HG03097 (cell line): Measurements from ENCODE around the gene HARBI1.
"Not testable (repeated sequence)": the region's sequence is repeated elsewhere in the genome, so short reads cannot be mapped to it uniquely, and the experiment has no call there.

ENCODE experiments used
- ATAC-seq: cut with Tn5 transposase; IDR thresholded peaks from one replicate; pipeline ENCODE4 v1.9.1; 2021; ENCODE audit not compliant: unreplicated experiment, low FRiP score

The HARBI1 gene

DNA sequence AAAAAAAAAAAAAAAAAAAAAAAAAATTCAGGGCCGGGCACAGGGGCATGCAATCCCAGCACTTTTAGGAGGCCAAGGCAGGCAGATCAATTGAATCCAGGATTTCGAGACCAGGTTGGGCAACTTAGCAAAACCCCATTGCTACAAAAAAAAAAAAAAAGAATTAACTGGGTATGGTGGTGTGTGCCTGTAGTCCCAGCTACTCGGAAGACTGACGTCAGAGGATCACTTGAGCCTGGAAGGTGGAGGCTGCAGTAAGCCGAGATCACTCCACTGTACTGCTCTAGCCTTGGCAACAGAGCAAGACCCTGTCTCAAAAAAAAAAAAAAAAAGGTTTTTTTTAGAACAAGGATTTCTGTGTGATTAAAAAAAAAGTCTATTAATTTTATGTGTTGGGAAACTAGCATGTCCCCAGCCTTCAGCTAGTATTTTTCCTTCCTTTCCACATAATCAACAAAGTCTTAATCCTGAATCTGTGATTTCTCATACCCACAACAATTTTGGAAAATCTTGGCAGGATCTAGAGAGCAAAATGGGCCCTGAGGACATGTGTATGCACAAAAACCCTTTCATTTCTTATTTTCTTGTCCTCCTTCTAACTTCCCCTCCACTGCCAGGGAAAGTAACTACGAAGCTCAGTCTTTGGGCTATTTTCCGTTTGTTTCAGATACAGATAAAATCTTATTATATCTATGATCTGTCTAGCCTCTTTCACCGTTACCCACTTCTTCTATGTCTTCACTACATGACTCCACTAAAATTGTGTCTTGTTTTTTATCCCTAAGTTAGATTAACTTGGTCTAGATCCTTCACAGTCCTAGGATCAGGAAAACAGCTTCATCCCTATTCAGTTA, 17.5 kb downstream of the HARBI1 start:
- ATAC-seq: no peak

DNA sequence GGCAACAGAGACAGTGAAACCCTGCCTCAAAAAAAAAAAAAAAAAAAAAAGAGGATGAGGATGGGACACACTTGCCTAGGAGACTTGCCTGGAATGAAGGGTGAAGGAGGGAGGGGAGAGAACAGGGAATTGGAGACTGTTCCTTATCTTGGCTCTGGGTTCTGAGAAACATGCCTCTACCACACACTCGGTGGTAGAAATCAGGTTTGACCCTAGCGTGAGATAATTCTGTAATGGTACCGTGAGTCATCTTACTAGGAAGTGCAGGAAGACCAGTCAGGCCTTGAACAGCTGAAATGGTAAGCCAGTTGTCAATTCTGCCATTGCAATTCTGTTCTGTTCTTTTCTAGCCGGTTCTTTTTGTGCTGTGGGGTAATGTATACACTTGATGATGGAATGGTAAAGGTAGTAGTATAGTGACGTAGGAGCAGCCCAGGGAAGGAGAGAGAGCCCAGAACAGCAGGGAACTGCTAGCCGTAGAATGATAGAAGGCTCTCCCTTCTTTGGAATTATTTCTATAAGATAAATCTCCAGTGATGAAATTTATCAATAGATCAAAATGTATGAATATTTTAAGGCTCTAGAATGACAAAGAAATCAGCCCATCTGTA, 19.3 kb downstream of the HARBI1 start:
- ATAC-seq: no peak

DNA sequence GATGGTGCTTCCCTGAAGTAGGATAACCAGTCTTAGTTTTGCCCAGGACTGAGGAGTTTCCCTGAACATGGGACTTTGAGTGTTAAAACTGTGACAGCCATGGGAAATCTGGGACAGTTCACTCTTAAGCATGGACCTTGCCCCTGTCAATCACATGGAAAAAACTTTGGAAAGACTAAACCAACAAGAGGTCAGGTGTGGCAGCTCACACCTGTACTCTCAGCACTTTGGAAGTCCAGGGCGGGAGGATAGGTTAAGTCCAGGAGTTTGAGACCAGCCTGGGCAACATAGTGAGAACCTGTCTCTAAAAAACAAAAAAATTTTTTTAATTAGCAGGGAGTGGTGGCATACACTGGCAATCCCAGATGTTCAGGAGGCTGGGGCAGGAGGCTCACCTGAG, 19.9 kb downstream of the HARBI1 start:
- ATAC-seq: no peak

DNA sequence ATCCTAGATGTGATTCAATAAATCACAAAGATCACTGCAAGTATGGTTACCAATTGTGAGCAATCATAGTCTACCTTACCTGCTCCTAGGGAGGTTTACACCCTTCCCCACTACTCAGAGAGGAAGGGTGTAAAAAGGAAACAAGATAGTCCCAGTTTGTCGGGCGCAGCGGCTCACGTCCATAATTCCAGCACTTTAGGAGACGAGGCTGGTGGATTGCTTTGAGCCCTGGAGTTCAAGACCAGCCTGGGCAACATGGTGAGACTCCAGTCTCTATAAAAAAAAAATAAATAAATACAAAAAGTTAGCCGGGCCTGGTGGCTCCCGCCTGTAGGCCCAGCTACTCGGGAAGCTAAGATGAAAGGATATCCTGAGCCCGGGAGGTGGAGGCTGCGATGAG, 22.2 kb downstream of the HARBI1 start:
- no peak for ATAC-seq

GRCh38 chr11:46594374-46594700, 22.7 kb downstream of the HARBI1 start:
- no peak for ATAC-seq

DNA sequence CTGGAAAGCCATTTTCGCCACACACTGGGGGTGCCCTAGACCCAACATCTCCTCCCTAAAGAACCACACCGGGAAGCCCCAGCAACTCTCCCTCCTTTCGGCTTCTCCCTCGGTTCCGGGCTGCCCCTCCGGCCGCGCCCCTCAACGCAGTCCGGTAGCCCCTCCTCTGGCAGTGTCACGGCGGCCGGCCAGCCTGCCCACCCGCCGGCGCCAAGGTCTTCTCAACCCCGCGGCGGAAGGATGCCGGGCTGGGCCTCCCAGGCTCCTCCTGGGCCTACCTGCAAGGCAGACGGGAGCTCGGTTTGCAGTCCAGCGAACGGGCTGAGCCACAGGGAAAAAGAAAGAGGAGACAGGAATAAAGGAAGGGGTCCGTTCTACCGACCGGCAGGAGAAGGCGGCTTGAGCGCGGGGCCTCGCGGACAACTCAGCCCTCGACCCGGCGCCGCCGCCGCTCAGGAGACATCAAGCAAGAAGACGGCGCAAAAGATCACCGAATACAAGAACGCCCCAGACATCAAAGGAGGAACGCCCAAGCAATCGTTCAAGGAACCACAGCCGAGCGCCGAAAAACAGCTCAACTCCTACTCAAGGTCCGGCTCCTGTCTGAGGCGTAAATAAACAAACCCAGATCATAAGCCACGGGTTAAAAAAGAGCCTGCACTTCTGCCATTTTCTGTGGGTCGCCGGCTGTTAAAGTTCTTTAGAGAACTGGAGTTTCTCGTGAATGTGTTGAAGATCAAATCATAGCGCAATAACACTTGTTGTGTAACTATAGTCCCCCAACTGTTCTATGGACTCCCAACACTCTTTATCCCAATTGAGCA, 23.3 kb downstream of the HARBI1 start, which contains the start of gene AMBRA1:
AMBRA1 (minus strand) TSS at position 474 of the 824 bp plus-strand sequence. CDS start 45,643 bp downstream, outside the sequence.
- ATAC-seq: peak; percentile 70

DNA sequence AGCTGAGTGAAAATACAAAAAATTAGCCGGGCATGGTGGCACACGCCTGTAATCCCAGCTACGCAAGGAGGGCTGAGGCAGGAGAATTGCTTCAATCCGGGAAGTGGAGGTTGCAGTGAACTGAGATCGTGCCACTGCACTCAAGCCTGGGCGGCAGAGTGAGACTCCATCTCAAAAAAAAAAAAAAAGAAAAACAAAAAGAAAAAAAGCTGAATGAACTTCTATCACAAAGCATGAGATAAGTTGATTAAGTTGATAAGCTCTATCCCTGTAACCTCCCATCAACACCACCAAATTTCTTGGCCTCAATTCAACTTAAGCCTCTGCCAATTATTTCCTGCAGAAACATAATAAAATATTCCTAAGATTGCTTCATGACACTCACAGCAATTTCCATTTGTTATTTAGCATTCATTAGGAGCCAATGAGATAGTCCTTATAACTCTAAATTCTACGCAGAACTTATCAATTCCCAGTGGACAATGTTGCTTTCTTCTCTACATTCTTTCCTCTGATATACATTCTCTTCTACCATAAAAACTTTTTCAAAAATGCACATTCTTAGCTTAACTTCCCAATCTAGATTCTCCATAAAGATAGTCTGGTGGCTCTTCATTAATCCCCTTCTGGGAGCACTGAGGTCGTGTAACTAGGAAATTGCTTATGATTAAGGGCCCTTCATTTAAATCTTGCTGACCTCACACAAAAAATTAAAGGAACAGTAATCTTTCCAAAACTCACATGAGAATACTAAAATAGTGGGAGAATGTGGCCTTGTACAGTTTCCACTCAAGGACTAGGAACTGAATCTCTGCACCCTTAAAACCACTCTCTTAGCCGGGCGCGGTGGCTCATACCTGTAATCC, 26.1 kb downstream of the HARBI1 start:
- no peak for ATAC-seq

GRCh38 chr11:46588915-46589314, 28.1 kb downstream of the HARBI1 start:
- ATAC-seq: no peak

GRCh38 chr11:46588131-46588530, 28.9 kb downstream of the HARBI1 start:
- no peak for ATAC-seq

DNA sequence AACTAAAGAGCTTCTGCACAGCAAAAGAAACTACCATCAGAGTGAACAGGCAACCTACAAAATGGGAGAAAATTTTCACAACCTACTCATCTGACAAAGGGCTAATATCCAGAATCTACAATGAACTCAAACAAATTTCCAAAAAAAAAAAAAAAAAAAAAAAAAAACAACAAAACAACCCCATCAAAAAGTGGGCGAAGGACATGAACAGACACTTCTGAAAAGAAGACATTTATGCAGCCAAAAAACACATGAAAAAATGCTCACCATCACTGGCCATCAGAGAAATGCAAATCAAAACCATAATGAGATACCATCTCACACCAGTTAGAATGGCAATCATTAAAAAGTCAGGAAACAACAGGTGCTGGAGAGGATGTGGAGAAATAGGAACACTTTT, 33.5 kb downstream of the HARBI1 start:
- not testable (repeated sequence) for ATAC-seq

DNA sequence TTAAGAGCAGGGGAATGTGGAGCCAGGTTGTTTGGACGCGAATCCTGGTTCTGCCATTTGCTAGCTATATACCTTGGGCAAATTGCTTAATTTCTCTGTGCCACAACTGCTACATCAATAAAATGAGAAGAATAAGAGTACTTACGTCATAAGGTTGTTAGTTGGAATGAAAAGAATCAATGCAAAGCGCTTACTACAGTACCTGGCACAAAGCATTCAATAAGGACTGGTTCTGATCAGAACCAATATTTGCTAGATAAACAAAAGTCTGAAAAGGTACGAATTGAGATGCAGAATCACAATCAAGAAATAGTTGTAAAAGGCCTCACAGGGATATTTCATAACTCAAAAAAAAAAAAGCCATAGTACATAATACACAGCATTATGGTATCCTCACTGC, 34.4 kb downstream of the HARBI1 start:
- no peak for ATAC-seq

DNA sequence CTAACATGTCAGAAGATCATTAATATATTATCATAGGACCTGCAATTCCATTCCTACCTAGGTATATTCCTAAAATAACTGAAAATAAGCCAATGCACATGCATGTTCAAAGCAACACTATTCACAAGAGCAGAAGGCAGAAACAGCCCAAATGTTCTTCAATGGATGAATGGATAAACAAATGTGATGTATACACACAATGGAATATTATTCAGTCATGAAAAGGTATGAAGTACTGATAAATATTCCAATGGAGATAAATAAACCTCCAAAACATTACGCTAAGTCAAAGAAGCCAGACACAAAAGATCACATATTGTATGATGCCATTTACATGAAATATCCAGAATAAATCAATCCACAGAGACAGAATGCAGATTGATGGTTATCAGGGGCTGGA, 40.0 kb downstream of the HARBI1 start:
- ATAC-seq: no peak

GRCh38 chr11:46574656-46575055, 42.4 kb downstream of the HARBI1 start:
- no peak for ATAC-seq

- ATAC-seq: no peak
Measured at GRCh38 chr11:46570790-46571398, 46.1 kb downstream of the HARBI1 start.

GRCh38 chr11:46565232-46565840, 51.7 kb downstream of the HARBI1 start:
- no peak for ATAC-seq

GRCh38 chr11:46564459-46564858, 52.6 kb downstream of the HARBI1 start:
- no peak for ATAC-seq

GRCh38 chr11:46562527-46562926, 54.5 kb downstream of the HARBI1 start:
- no peak for ATAC-seq

DNA sequence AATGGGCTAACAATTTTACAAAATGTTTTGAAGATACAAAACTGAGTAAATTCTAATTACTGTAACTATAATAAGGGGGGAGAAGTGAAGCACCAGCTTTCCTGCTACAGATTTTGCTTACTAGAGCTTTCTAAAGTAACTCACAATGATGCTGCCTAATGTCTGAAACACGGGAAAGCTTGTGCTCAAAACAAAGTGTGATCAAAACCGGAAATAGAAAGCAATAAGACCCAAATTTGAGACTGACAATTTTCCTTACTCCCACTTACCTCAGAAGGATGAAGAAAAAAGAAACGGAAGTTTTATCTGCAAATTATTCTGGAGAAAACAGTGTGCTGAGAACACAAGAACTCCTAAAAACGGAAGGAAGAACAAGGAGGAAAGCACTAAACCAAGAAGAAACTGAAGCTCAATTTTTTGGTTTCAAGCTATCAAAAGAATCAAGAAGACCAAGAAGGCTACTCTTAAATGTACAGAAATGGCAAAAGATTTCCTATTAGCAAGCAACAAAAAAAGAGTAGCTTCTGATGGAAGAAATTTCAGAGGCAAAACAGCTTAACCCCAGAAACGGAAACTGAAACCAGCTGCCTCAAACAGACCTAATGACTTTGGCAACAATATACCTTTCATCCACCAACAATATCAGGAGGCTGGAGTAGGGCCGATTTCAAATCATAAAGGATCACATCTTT, 56.6 kb downstream of the HARBI1 start:
- peak; percentile 44 for ATAC-seq

DNA sequence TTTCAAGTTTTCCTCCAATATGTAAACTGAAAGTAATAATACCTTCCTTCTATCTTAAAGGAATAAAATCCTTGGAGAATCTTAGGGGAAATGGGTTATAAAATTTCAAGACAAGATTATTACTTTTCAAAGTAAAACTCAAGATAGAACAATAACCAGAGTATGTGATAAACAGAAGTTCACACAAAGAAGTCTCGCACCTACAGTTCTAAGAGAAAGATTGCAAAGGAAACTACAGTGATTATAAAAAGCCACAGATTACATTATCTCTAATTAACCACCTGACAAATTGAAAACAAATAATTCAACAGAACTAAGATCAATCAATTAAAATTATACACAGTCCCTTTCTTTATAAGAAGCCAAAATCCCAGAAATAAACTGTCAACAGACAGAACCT, 57.2 kb downstream of the HARBI1 start:
- no peak for ATAC-seq
